HCT116 (cell line): ENCODE results near the gene PNPLA2. TPM values are rescaled to one million over a fixed set of nuclear protein-coding genes. Genes with fewer than 3 reads are reported as not detected.

Experiments
- ATAC-seq: fragments of 200-7000 bp; cut with Tn5 transposase; 2 replicates; pipeline ENCODE4 v1.9.1; 2020; ENCODE audit warnings: mild to moderate bottlenecking, moderate library complexity
- BruUV-seq: library from RNA; stranded (reverse); fragments of 400-500 nt; replicated peaks from 2 replicates; lab custom pipeline; 2021; lab: Mats Ljungman, UMichigan
- CTCF ChIA-PET: fragments of 300-600 bp; sonication (Branson Sonifier 250); formaldehyde crosslinking; loops from one replicate; lab custom pipeline; 2021; ENCODE audit warnings: antibody characterized with exemption; lab: Charles Lee
- POLR2A ChIA-PET: fragments of 300-600, 350-600 bp; sonication (Branson Sonifier 250); formaldehyde crosslinking; loops from one replicate; lab custom pipeline; 2021; ENCODE audit warnings: antibody characterized with exemption; lab: Charles Lee
- RAD21 ChIA-PET, 2 experiments: fragments of 300-600 bp; sonication (Branson Sonifier 250); formaldehyde crosslinking; loops; one replicate each; lab custom pipeline; 2023; ENCODE audit warnings: low total read pairs in 2 of 2; ENCODE audit not compliant: uncharacterized antibody in 2 of 2, unreplicated experiment in 2 of 2, low non-redundant PET in 1 of 2; lab: Charles Lee
- DNase-seq: peaks from one replicate; pipeline ENCODE4 v3.0.0-alpha.2; 2010; ENCODE audit warnings: low read depth, low spot score
- H2AFZ ChIP-seq: fragments of 200-600 bp; shearing (Covaris generic), sonication (generic); 2 replicates; pipeline ENCODE4 v1.6.1; 2017; ENCODE audit warnings: low read depth, mixed run types, mixed read lengths, antibody characterized with exemption, low read length; ENCODE audit not compliant: poor library complexity, severe bottlenecking
- H3K27ac ChIP-seq: 2 replicates; pipeline ENCODE4 v1.5.1; 2012; ENCODE audit warnings: low read depth, low read length
- H3K27me3 ChIP-seq: fragments of 200-600 bp; sonication (generic); 2 replicates; pipeline ENCODE4 v1.6.1; 2016; ENCODE audit warnings: mixed run types, low read length, mixed read lengths; ENCODE audit not compliant: insufficient read depth
- H3K36me3 ChIP-seq, 2 experiments: fragments of 200-500 bp in 1 of 2; fragments of 200-600 bp in 1 of 2; sonication (Bioruptor generic) in 1 of 2; sonication (generic) in 1 of 2; 2 replicates each; pipeline versions ENCODE4 v1.5.1 to v1.6.1; 2014 to 2016; ENCODE audit warnings: low read length in 2 of 2, inconsistent platforms in 1 of 2, mixed read lengths in 1 of 2, mixed run types in 1 of 2; ENCODE audit not compliant: insufficient read depth in 2 of 2, control insufficient read depth in 1 of 2
- H3K4me1 ChIP-seq, 2 experiments: fragments of 200-600 bp in 1 of 2; sonication (generic) in 1 of 2; 2 replicates each; pipeline versions ENCODE4 v1.5.1 to v1.6.1; 2012 to 2017; ENCODE audit warnings: low read length in 2 of 2, inconsistent platforms in 1 of 2, mild to moderate bottlenecking in 1 of 2, mixed read lengths in 1 of 2, mixed run types in 1 of 2, moderate library complexity in 1 of 2; ENCODE audit not compliant: insufficient read depth in 2 of 2, control insufficient read depth in 1 of 2
- H3K4me2 ChIP-seq: fragments of 200-600 bp; sonication (generic); 2 replicates; pipeline ENCODE4 v1.6.1; 2017; ENCODE audit warnings: mixed run types, low read length, mixed read lengths
- H3K4me3 ChIP-seq, 2 experiments: fragments of 200-600 bp in 1 of 2; sonication (generic) in 1 of 2; replicated peaks in 1 of 2; 2 replicates each; pipeline ENCODE4 v1.5.1; 2011 to 2016; ENCODE audit warnings: low read length in 2 of 2, control low read depth in 1 of 2, low read depth in 1 of 2, mild to moderate bottlenecking in 1 of 2, mixed read lengths in 1 of 2, mixed run types in 1 of 2
- H3K79me2 ChIP-seq: fragments of 200-600 bp; sonication (generic); 2 replicates; pipeline ENCODE4 v1.6.1; 2017; ENCODE audit warnings: mild to moderate bottlenecking, mixed run types, low read length, moderate library complexity, mixed read lengths; ENCODE audit not compliant: insufficient read depth
- H3K9ac ChIP-seq: fragments of 200-600 bp; sonication (generic); 2 replicates; pipeline ENCODE4 v1.6.1; 2016; ENCODE audit warnings: low read length, mixed read lengths
- H3K9me2 ChIP-seq: fragments of 200-600 bp; sonication (generic), shearing (Covaris generic); 2 replicates; pipeline ENCODE4 v1.6.1; 2017; ENCODE audit warnings: mixed run types, mild to moderate bottlenecking, moderate library complexity; ENCODE audit not compliant: insufficient read depth
- H3K9me3 ChIP-seq, 2 experiments: fragments of 200-500 bp in 1 of 2; fragments of 200-600 bp in 1 of 2; sonication (Bioruptor generic) in 1 of 2; sonication (generic) in 1 of 2; 2 replicates each; pipeline ENCODE4 v1.6.1; 2014 to 2017; ENCODE audit warnings: low read length in 2 of 2, mixed read lengths in 2 of 2, inconsistent platforms in 1 of 2, low read depth in 1 of 2, mild to moderate bottlenecking in 1 of 2, mixed run types in 1 of 2, moderate library complexity in 1 of 2; ENCODE audit not compliant: control insufficient read depth in 1 of 2, insufficient read depth in 1 of 2
- H4K20me1 ChIP-seq: fragments of 200-600 bp; sonication (generic), shearing (Covaris generic); 2 replicates; pipeline ENCODE4 v1.6.1; 2017; ENCODE audit warnings: mixed run types, mild to moderate bottlenecking, moderate library complexity; ENCODE audit not compliant: insufficient read depth
- CBX3 ChIP-seq: IDR thresholded peaks from 2 replicates; pipeline ENCODE4 v1.6.1; 2012; ENCODE audit warnings: low read depth
- CEBPB ChIP-seq: IDR thresholded peaks from 2 replicates; pipeline ENCODE4 v1.6.1; 2012; ENCODE audit warnings: low read depth
- EGR1 ChIP-seq: IDR thresholded peaks from 2 replicates; pipeline ENCODE4 v1.6.1; 2012; ENCODE audit warnings: low read depth
- ELF1 ChIP-seq: IDR thresholded peaks from 2 replicates; pipeline ENCODE4 v1.6.1; 2012; ENCODE audit warnings: low read depth, borderline replicate concordance
- JUND ChIP-seq: IDR thresholded peaks from 2 replicates; pipeline ENCODE4 v1.6.1; 2012
- POLR2A ChIP-seq: IDR thresholded peaks from 2 replicates; pipeline ENCODE4 v1.7.0; 2011; ENCODE audit warnings: borderline replicate concordance; ENCODE audit not compliant: insufficient read depth, insufficient read length; ENCODE audit errors: extremely low read depth
- RAD21 ChIP-seq: IDR thresholded peaks from 2 replicates; pipeline ENCODE4 v1.6.1; 2012; ENCODE audit warnings: low read depth, mild to moderate bottlenecking
- SP1 ChIP-seq: IDR thresholded peaks from 2 replicates; pipeline ENCODE4 v1.6.1; 2012; ENCODE audit warnings: low read depth
- TCF7L2 ChIP-seq: IDR thresholded peaks from 2 replicates; pipeline ENCODE4 v1.7.0; 2011; ENCODE audit warnings: borderline replicate concordance, inconsistent platforms; ENCODE audit not compliant: insufficient read depth, insufficient read length; ENCODE audit errors: extremely low read depth
- YY1 ChIP-seq: IDR thresholded peaks from 2 replicates; pipeline ENCODE4 v1.6.1; 2011; ENCODE audit warnings: low read length, low read depth, moderate library complexity, mild to moderate bottlenecking; ENCODE audit not compliant: insufficient replicate concordance; ENCODE audit errors: extremely low read depth
- ZFX ChIP-seq: fragments of 450-650 bp; IDR thresholded peaks from 2 replicates; pipeline ENCODE4 v1.6.1; 2017
- ZNF274 ChIP-seq: fragments of 200-500 bp; sonication (Bioruptor generic); IDR thresholded peaks from 2 replicates; pipeline ENCODE4 v1.6.1; 2014; ENCODE audit warnings: mild to moderate bottlenecking, low read depth, low read length, inconsistent platforms
- intact Hi-C: fragments of 100-400 bp; cut with micrococcal nuclease; formaldehyde crosslinking; loops from 2 replicates; pipeline ENCODE4 v1.10.0; 2022
- total RNA-seq: library from RNA; stranded (reverse); gene quantifications from one replicate; pipeline ENCODE4 v1.2.1, GENCODE V29; 2021; ENCODE audit not compliant: unreplicated experiment
- TF ChIP-seq, protein P1 (sequence below), 3 experiments: fragments of 200-600 bp in 1 of 3; sonication (generic) in 1 of 3; IDR thresholded peaks in 2 of 3; conservative IDR thresholded peaks in 1 of 3; 2 replicates each; pipeline ENCODE4 v1.5.1; 2012 to 2017; ENCODE audit warnings: low read depth in 2 of 3, low read length in 2 of 3, antibody characterized with exemption in 1 of 3, borderline replicate concordance in 1 of 3, control low read depth in 1 of 3, mild to moderate bottlenecking in 1 of 3, mixed read lengths in 1 of 3, mixed run types in 1 of 3, moderate library complexity in 1 of 3; ENCODE audit not compliant: insufficient read depth in 1 of 3
- TF ChIP-seq, protein P2 (sequence below): IDR thresholded peaks from 2 replicates; pipeline ENCODE4 v1.6.1; 2012
- TF ChIP-seq, protein P3 (sequence below): IDR thresholded peaks from 2 replicates; pipeline ENCODE4 v1.6.1; 2012; ENCODE audit warnings: low read depth
- TF ChIP-seq, protein P4 (sequence below): IDR thresholded peaks from 2 replicates; pipeline ENCODE4 v1.6.1; 2011; ENCODE audit warnings: mild to moderate bottlenecking, low read length, moderate library complexity; ENCODE audit not compliant: insufficient replicate concordance; ENCODE audit errors: extremely low read depth

The PNPLA2 gene
- total RNA-seq, 1 experiment from 2014 or later, result 124 TPM

DNA sequence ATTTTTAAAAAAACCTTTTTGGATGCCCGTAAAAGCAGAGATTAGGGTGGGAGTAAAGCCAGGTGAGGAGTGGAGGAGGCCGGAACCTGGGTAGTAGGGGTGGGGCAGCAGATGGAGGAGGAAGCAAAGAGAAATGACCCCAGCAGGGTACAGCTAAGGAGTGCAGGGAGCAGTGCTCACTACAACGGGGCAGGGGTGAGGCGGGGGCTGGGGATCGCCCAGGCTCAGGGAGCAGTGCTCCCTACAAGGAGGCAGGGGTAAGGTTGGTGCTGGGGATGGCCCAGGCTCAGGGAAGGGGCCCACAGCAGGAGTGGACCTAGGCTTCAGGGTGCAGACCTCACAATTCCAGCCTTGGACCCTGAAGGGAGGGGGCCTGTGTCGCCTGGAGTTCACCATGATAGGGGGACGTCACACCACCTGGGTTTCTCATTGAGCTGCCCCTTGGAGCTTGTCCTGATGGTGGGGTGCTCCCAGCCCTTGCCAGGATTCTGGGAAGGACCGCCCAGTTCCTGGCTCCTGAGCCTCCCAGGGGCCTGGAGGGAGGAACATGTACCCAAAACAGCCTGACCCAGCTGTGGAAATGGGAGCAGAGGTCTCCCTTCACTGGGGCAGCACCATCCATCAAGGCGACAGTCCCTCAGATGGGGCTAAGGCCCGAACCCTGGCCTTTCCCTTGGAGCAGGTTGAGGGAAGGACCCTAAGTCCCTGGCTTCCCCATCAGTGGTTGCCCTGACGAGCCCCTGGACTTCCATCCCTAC lies 2.9 kb upstream of the PNPLA2 start:
- CTCF ChIA-PET, result no interaction called here
- Histone ChIP-seq H3K27ac (peak overlapping the region; percentile 38; the same call in 1 of the 2 replicates), H3K4me2 (no peak overlapping the region), H3K9me2 (no peaks in the 10 kb centered on the region), H3K36me3 (peaks cover 18 to 28% of the 10 kb centered on the region in 2 experiments), H3K4me1 (peaks cover 24 to 58% of the 10 kb centered on the region in 2 experiments), H4K20me1 (peaks cover 17% of the 10 kb centered on the region; the same call in 1 of the 2 replicates), H2AFZ (no peak overlapping the region), H3K9ac (no peak overlapping the region), H3K27me3 (no peaks in the 10 kb centered on the region), H3K4me3 (no peak overlapping the region), H3K79me2 (peaks cover 32% of the 10 kb centered on the region), H3K9me3 (no peaks in the 10 kb centered on the region)
- no peak for DNase-seq
- POLR2A ChIA-PET, result interaction anchor here (1.1 kb wide), 1 partner anchor 19 kb away, joined by 4 read pairs; no protein-coding TSS in a partner anchor
- intact Hi-C loops, result no loop called here
- RAD21 ChIA-PET, result no interaction called here
- no peak for ATAC-seq
- no peak for TF ChIP-seq CEBPB
- no peak for TF ChIP-seq ELF1
- TF ChIP-seq ZFX, result no peak
- TF ChIP-seq JUND, result no peak
- TF ChIP-seq, protein P1, sequence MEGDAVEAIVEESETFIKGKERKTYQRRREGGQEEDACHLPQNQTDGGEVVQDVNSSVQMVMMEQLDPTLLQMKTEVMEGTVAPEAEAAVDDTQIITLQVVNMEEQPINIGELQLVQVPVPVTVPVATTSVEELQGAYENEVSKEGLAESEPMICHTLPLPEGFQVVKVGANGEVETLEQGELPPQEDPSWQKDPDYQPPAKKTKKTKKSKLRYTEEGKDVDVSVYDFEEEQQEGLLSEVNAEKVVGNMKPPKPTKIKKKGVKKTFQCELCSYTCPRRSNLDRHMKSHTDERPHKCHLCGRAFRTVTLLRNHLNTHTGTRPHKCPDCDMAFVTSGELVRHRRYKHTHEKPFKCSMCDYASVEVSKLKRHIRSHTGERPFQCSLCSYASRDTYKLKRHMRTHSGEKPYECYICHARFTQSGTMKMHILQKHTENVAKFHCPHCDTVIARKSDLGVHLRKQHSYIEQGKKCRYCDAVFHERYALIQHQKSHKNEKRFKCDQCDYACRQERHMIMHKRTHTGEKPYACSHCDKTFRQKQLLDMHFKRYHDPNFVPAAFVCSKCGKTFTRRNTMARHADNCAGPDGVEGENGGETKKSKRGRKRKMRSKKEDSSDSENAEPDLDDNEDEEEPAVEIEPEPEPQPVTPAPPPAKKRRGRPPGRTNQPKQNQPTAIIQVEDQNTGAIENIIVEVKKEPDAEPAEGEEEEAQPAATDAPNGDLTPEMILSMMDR (IDR thresholded peaks at IDR 0.05 in 2 of 3, conservative IDR thresholded peaks at IDR 0.05 in 1 of 3; ENCODE audit: borderline replicate concordance in 1 of 3, insufficient read depth in 1 of 3, low read depth in 2 of 3, low read length in 2 of 3), result no peak
- no peak for TF ChIP-seq SP1
- TF ChIP-seq, protein P2, sequence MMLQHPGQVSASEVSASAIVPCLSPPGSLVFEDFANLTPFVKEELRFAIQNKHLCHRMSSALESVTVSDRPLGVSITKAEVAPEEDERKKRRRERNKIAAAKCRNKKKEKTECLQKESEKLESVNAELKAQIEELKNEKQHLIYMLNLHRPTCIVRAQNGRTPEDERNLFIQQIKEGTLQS, result no peak
- TF ChIP-seq, protein P3, sequence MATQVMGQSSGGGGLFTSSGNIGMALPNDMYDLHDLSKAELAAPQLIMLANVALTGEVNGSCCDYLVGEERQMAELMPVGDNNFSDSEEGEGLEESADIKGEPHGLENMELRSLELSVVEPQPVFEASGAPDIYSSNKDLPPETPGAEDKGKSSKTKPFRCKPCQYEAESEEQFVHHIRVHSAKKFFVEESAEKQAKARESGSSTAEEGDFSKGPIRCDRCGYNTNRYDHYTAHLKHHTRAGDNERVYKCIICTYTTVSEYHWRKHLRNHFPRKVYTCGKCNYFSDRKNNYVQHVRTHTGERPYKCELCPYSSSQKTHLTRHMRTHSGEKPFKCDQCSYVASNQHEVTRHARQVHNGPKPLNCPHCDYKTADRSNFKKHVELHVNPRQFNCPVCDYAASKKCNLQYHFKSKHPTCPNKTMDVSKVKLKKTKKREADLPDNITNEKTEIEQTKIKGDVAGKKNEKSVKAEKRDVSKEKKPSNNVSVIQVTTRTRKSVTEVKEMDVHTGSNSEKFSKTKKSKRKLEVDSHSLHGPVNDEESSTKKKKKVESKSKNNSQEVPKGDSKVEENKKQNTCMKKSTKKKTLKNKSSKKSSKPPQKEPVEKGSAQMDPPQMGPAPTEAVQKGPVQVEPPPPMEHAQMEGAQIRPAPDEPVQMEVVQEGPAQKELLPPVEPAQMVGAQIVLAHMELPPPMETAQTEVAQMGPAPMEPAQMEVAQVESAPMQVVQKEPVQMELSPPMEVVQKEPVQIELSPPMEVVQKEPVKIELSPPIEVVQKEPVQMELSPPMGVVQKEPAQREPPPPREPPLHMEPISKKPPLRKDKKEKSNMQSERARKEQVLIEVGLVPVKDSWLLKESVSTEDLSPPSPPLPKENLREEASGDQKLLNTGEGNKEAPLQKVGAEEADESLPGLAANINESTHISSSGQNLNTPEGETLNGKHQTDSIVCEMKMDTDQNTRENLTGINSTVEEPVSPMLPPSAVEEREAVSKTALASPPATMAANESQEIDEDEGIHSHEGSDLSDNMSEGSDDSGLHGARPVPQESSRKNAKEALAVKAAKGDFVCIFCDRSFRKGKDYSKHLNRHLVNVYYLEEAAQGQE, result no peak
- no peak for TF ChIP-seq EGR1
- TF ChIP-seq POLR2A, result no peak
- TF ChIP-seq CBX3, result no peak
- no peak for TF ChIP-seq YY1
- TF ChIP-seq, protein P4, sequence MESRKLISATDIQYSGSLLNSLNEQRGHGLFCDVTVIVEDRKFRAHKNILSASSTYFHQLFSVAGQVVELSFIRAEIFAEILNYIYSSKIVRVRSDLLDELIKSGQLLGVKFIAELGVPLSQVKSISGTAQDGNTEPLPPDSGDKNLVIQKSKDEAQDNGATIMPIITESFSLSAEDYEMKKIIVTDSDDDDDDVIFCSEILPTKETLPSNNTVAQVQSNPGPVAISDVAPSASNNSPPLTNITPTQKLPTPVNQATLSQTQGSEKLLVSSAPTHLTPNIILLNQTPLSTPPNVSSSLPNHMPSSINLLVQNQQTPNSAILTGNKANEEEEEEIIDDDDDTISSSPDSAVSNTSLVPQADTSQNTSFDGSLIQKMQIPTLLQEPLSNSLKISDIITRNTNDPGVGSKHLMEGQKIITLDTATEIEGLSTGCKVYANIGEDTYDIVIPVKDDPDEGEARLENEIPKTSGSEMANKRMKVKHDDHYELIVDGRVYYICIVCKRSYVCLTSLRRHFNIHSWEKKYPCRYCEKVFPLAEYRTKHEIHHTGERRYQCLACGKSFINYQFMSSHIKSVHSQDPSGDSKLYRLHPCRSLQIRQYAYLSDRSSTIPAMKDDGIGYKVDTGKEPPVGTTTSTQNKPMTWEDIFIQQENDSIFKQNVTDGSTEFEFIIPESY, result no peak
- TF ChIP-seq RAD21, result no peak
- TF ChIP-seq ZNF274, result no peak
- no peak for TF ChIP-seq TCF7L2
- no TSS peak for BruUV-seq
